CD4-positive, alpha-beta memory T cell (primary cell): ENCODE results near the gene PCGF2. TPM values are rescaled to one million over a fixed set of nuclear protein-coding genes. Genes with fewer than 3 reads are reported as not detected.
"Not testable (repeated sequence)": the region's sequence is repeated elsewhere in the genome, so short reads cannot be mapped to it uniquely, and the experiment has no call there.

ENCODE experiments used
- CTCF ChIA-PET: fragments of 350-600 bp; sonication (Branson Sonifier 250); formaldehyde crosslinking; loops from one replicate; lab custom pipeline; 2021; ENCODE audit warnings: inconsistent platforms; ENCODE audit not compliant: partially characterized antibody; lab: Charles Lee
- POLR2A ChIA-PET: fragments of 350-600 bp; sonication (Branson Sonifier 250); formaldehyde crosslinking; loops from one replicate; lab custom pipeline; 2021; ENCODE audit not compliant: partially characterized antibody; lab: Charles Lee
- DNase-seq, 5 donors: peaks; one replicate each; pipeline versions ENCODE4 v3.0.0 to v3.0.0-alpha.2; 2020 to 2022; ENCODE audit warnings: mixed read lengths in 1 of 5
- H3K27ac ChIP-seq: one replicate; pipeline ENCODE4 v1.7.0; 2013; ENCODE audit warnings: low read depth, low read length
- H3K27me3 ChIP-seq: 2 replicates; pipeline ENCODE4 v1.7.0; 2013; ENCODE audit warnings: mild to moderate bottlenecking, low read length, moderate library complexity; ENCODE audit not compliant: insufficient read depth
- H3K36me3 ChIP-seq: 2 replicates; pipeline ENCODE4 v1.7.0; 2013; ENCODE audit warnings: mild to moderate bottlenecking, low read length, moderate library complexity; ENCODE audit not compliant: insufficient read depth
- H3K4me1 ChIP-seq: 2 replicates; pipeline ENCODE4 v1.7.0; 2013; ENCODE audit warnings: mild to moderate bottlenecking, low read length, moderate library complexity; ENCODE audit not compliant: insufficient read depth
- H3K4me3 ChIP-seq, 2 donors: one replicate each; pipeline ENCODE4 v1.7.0; 2013; ENCODE audit warnings: low read length in 2 of 2, mild to moderate bottlenecking in 1 of 2
- H3K9me3 ChIP-seq, 2 donors: one replicate each; pipeline ENCODE4 v1.7.0; 2013; ENCODE audit warnings: low read length in 2 of 2, control low read depth in 1 of 2; ENCODE audit not compliant: control insufficient read depth in 1 of 2
- H3K27ac Mint-ChIP-seq, 7 donors: one replicate each; pipeline ENCODE4 v1.8.0; 2020 to 2021; ENCODE audit warnings: mixed read lengths in 7 of 7, mild to moderate bottlenecking in 6 of 7, inconsistent platforms in 3 of 7, moderate library complexity in 3 of 7
- H3K27me3 Mint-ChIP-seq, 2 donors: one replicate each; pipeline ENCODE4 v1.8.0; 2020 to 2021; ENCODE audit warnings: mixed read lengths in 2 of 2
- H3K36me3 Mint-ChIP-seq, 2 donors: one replicate each; pipeline ENCODE4 v1.8.0; 2020 to 2021; ENCODE audit warnings: mixed read lengths in 2 of 2, inconsistent platforms in 1 of 2, mild to moderate bottlenecking in 1 of 2
- H3K4me1 Mint-ChIP-seq, 4 donors: one replicate each; pipeline ENCODE4 v1.8.0; 2020 to 2021; ENCODE audit warnings: mixed read lengths in 4 of 4, mild to moderate bottlenecking in 1 of 4
- H3K4me3 Mint-ChIP-seq, 8 donors: one replicate each; pipeline ENCODE4 v1.8.0; 2020 to 2021; ENCODE audit warnings: mixed read lengths in 8 of 8, mild to moderate bottlenecking in 7 of 8, moderate library complexity in 6 of 8, inconsistent platforms in 3 of 8
- H3K9me3 Mint-ChIP-seq, 8 donors: one replicate each; pipeline ENCODE4 v1.8.0; 2020 to 2021; ENCODE audit warnings: mixed read lengths in 8 of 8, mild to moderate bottlenecking in 5 of 8, inconsistent platforms in 3 of 8, moderate library complexity in 1 of 8
- intact Hi-C: fragments of 100-400 bp; cut with micrococcal nuclease; formaldehyde crosslinking; loops from one replicate; pipeline ENCODE4 v1.15.1; 2023
- polyA plus RNA-seq, 2 donors: library from polyadenylated mRNA; unstranded; fragments of 300-500 nt; fragmentation: Illumina TruSeq; gene quantifications; one replicate each; pipeline ENCODE4 v1.2.3, GENCODE V29; 2021
- total RNA-seq, 2 experiments: library from RNA; stranded (reverse); gene quantifications; one replicate each; pipeline ENCODE4 v1.2.3, GENCODE V29; 2021

Gene PCGF2
- total and polyA plus RNA-seq, 4 experiments from 2014 or later = not detected

DNA sequence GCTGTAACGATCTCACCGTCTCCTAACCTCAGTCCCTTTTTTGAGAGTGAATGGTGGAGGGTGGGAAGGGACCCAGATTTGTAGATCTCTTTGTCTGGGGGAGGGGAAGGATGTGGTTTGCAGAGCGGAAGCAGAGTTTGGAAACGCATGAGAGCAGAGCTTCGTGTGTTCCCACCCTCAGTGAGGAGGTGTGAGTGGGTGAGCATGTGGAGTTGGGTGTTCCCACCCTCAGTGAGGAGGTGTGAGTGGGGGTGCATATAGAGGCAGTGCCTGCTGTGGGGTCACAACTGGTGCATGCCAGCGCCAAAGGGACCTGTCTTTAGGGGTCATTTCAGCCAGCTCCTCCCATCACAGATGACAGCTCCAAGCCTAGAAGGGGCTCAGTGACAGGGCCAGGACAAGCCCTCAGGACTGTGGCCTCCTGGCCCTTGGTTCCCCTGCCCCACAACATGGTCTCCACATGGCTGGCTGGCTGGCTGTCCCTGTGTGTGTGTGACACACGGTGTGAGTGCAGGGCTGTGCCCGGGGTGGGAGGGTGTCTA lies 19.8 kb downstream of the PCGF2 start:
- H3K4me1 ChIP-seq = peaks cover 87% of the 10 kb centered on the region
- POLR2A ChIA-PET = interaction anchor here (0.8 to 15.9 kb wide), 16 partner anchors 10 to 472 kb away, joined by 3 to 588 read pairs (median 6); partner anchors contain the start of genes EPOP, LASP1, MLLT6 and PIP4K2B
- DNase-seq = peak; percentile 81 to 89 (median 85)
- intact Hi-C loops = loop anchor here (1.0 kb wide), 1 partner anchor 24 kb away; the partner anchor contains the start of gene PSMB3
- peak overlapping the region; percentile 67 for H3K27ac ChIP-seq
- no peaks in the 10 kb centered on the region for H3K27me3 Mint-ChIP-seq
- CTCF ChIA-PET = interaction anchor here (0.7 to 3.3 kb wide), 13 partner anchors 10 to 425 kb away, joined by 3 to 34 read pairs (median 5); partner anchors contain the start of genes MLLT6, PSMB3 and RPL23
- no peaks in the 10 kb centered on the region for H3K27me3 ChIP-seq
- H3K4me1 Mint-ChIP-seq = peaks cover 43 to 87% (median 63%) of the 10 kb centered on the region in 4 donors
- H3K9me3 Mint-ChIP-seq = peaks cover 0 to 3% (median 0%) of the 10 kb centered on the region in 8 donors
- H3K27ac Mint-ChIP-seq = peak overlapping the region; percentile 89 to 97 (median 96)
- no peaks in the 10 kb centered on the region for H3K9me3 ChIP-seq
- peak overlapping the region; percentile 68 to 88 (median 81) for H3K4me3 Mint-ChIP-seq
- H3K4me3 ChIP-seq = peak overlapping the region; percentile 50 to 53
- peaks cover 11% of the 10 kb centered on the region for H3K36me3 ChIP-seq
- peaks cover 7 to 36% of the 10 kb centered on the region in 2 donors for H3K36me3 Mint-ChIP-seq

DNA sequence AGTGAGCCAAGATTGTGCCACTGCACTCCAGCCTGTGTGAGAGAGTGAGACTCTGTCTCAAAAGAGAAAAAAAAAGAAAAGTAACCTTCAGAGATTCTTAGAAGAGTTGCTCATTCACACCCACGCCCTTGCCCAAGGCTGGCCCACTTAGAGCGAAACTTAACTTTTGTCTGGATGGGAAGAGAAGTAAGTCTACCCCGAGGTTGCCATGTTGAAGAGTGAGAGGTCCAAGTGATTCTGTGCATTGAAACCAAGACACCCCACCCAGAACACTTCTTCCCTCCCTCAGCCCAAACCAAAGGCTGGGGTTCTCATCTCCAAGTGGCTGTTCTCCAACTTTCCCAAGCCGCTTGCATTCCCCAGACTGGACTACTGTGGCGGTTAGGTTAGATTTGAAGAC lies 20.4 kb downstream of the PCGF2 start:
- intact Hi-C loops = loop anchor here (1.0 kb wide), 1 partner anchor 25 kb away; the partner anchor contains the start of gene PSMB3
- Mint-ChIP-seq H3K36me3 (peaks cover 7 to 37% of the 10 kb centered on the region in 2 donors), H3K4me1 (peaks cover 41 to 87% (median 62%) of the 10 kb centered on the region in 4 donors), H3K4me3 (peak overlapping the region; percentile 68 to 88 (median 81)), H3K9me3 (peaks cover 0 to 3% (median 0%) of the 10 kb centered on the region in 8 donors), H3K27me3 (no peaks in the 10 kb centered on the region), H3K27ac (peak overlapping the region; percentile 89 to 97 (median 96))
- Histone ChIP-seq H3K27ac (peak overlapping the region; percentile 67), H3K9me3 (no peaks in the 10 kb centered on the region), H3K4me3 (peak overlapping the region; percentile 50 to 53), H3K4me1 (peaks cover 84% of the 10 kb centered on the region), H3K36me3 (peaks cover 12% of the 10 kb centered on the region), H3K27me3 (no peaks in the 10 kb centered on the region)
- ChIA-PET POLR2A (interaction anchor here (1.1 to 15.9 kb wide), 11 partner anchors 10 to 426 kb away, joined by 3 to 588 read pairs (median 11); partner anchors contain the start of genes EPOP, LASP1, MLLT6 and PIP4K2B), CTCF (interaction anchor here (0.7 to 3.3 kb wide), 9 partner anchors 9 to 169 kb away, joined by 3 to 34 read pairs (median 4); partner anchors contain the start of genes MLLT6, PSMB3 and RPL23)
- peak in 4 of 5 donors; percentile 49 to 81 (median 62) for DNase-seq

DNA sequence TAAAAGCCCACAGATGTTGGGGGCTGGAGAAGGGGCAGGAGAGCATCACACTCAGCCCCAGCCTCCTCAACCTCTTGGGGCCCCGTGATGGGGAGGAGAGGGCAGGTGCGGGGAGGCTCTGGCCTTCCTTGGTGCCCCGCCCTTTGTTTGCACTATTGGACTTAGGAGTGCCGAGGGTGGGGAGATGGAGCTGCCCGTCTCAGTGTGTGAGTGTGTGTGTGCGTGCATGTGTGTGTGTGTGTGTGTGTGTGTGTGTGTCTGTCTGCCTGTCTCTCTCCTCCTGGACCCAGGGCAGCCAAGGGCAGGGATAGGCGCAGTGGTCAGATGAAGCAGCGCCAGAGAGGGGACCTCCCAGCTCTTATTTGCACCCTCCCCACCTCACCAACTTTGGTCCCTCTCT lies 22.0 kb downstream of the PCGF2 start:
- DNase-seq, H3K9me3 ChIP-seq, H3K27me3 Mint-ChIP-seq, H3K9me3 Mint-ChIP-seq, intact Hi-C loops, H3K27me3 ChIP-seq, H3K27ac ChIP-seq, H3K4me3 ChIP-seq: not testable (repeated sequence)
- Histone ChIP-seq H3K36me3 (peaks cover 22% of the 10 kb centered on the region), H3K4me1 (peaks cover 71% of the 10 kb centered on the region)
- H3K27ac Mint-ChIP-seq = peak overlapping the region; percentile 77 to 95 (median 84)
- H3K4me1 Mint-ChIP-seq = peaks cover 31 to 76% (median 54%) of the 10 kb centered on the region in 4 donors
- CTCF ChIA-PET = interaction anchor here (3.3 kb wide), 1 partner anchor 19 kb away, joined by 34 read pairs; the partner anchor contains the start of gene MLLT6
- peak overlapping the region in 6 of 8 donors; percentile 19 to 62 (median 32) for H3K4me3 Mint-ChIP-seq
- peaks cover 12 to 41% of the 10 kb centered on the region in 2 donors for H3K36me3 Mint-ChIP-seq
- POLR2A ChIA-PET = interaction anchor here (4.3 to 15.9 kb wide), 2 partner anchors 8 to 20 kb away, joined by 56 to 588 read pairs; partner anchors contain the start of gene MLLT6

DNA sequence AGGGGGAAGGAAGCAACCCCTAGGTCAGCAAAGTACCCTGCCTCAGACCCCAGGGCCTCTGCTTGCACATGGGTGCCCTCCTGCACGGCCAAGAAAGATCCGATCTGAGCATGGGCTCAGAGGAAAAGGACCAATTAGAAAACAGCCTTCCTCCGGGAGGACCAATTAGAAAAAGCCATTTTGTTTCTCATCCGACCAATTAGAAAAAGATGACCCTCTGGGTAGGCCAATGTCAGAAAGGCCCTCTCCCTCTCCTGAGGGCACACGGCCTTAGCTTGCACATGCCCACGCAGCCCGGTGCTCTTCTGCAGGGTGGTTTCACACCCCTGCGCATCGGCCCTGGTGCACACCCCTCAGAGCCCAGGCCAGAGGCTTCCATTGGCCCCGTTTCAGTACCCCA lies 23.1 kb downstream of the PCGF2 start:
- Mint-ChIP-seq H3K4me3 (peak overlapping the region in 1 of 8 donors; percentile 53), H3K36me3 (peaks cover 17 to 44% of the 10 kb centered on the region in 2 donors), H3K9me3 (peaks cover 0 to 3% (median 0%) of the 10 kb centered on the region in 8 donors), H3K4me1 (peaks cover 29 to 74% (median 51%) of the 10 kb centered on the region in 4 donors), H3K27me3 (no peaks in the 10 kb centered on the region), H3K27ac (peak overlapping the region in 5 of 7 donors; percentile 13 to 95 (median 80))
- Histone ChIP-seq H3K4me1 (peaks cover 71% of the 10 kb centered on the region), H3K27ac (no peak overlapping the region), H3K4me3 (no peak overlapping the region), H3K27me3 (no peaks in the 10 kb centered on the region), H3K36me3 (peaks cover 27% of the 10 kb centered on the region), H3K9me3 (no peaks in the 10 kb centered on the region)
- intact Hi-C loops = no loop called here
- DNase-seq = no peak
- CTCF ChIA-PET = interaction anchor here (3.4 kb wide), 1 partner anchor 10 kb away, joined by 18 read pairs; no protein-coding TSS in a partner anchor
- POLR2A ChIA-PET = interaction anchor here (15.9 kb wide), 1 partner anchor 19 kb away, joined by 588 read pairs; the partner anchor contains the start of gene MLLT6

DNA sequence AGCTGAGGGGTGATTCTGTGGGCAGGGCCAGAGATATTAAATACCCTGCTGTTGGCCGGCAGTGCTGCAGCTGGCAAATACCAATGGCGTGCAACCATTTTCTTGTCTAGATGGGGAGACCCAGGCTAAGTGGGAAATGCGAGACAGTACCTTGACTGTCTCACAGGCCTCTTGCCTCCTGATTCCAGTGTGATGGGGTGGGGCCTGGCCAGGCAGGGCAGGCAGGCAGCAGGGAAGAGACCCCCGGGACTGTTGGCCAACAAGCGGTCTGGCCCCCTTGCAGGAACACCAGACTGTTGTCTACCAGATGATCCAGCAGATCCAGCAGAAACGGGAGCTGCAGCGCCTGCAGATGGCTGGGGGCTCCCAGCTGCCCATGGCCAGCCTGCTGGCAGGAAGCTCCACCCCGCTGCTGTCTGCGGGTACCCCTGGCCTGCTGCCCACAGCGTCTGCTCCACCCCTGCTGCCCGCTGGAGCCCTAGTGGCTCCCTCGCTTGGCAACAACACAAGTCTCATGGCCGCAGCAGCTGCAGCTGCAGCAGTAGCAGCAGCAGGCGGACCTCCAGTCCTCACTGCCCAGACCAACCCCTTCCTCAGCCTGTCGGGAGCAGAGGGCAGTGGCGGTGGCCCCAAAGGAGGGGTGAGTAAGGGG lies 23.7 kb downstream of the PCGF2 start:
- peaks cover 68% of the 10 kb centered on the region for H3K4me1 ChIP-seq
- POLR2A ChIA-PET = interaction anchor here (15.9 kb wide), 1 partner anchor 18 kb away, joined by 588 read pairs; the partner anchor contains the start of gene MLLT6
- H3K4me3 Mint-ChIP-seq = peak overlapping the region in 3 of 8 donors; percentile 17 to 53 (median 20)

DNA sequence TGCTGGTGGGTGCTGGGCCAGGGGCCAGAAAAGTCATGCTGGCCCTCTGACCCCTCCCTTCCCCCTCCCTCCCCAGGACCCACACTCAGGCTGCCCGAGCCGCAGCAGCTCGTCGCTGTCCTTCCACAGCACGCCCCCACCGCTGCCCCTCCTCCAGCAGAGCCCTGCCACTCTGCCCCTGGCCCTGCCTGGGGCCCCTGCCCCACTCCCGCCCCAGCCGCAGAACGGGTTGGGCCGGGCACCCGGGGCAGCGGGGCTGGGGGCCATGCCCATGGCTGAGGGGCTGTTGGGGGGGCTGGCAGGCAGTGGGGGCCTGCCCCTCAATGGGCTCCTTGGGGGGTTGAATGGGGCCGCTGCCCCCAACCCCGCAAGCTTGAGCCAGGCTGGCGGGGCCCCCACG lies 26.3 kb downstream of the PCGF2 start:
- no peak overlapping the region for H3K27ac ChIP-seq
- H3K4me3 Mint-ChIP-seq = no peak overlapping the region
- peaks cover 12 to 51% (median 33%) of the 10 kb centered on the region in 4 donors for H3K4me1 Mint-ChIP-seq
- no peak overlapping the region for H3K4me3 ChIP-seq
- ChIA-PET CTCF (interaction anchor here (3.4 kb wide), 1 partner anchor 14 kb away, joined by 18 read pairs; no protein-coding TSS in a partner anchor), POLR2A (interaction anchor here (1.2 to 15.9 kb wide), 2 partner anchors 10 to 15 kb away, joined by 3 to 588 read pairs; partner anchors contain the start of gene MLLT6)
- intact Hi-C loops = no loop called here
- no peaks in the 10 kb centered on the region for H3K9me3 Mint-ChIP-seq
- H3K27ac Mint-ChIP-seq = peak overlapping the region in 1 of 7 donors; percentile 13
- peaks cover 52% of the 10 kb centered on the region for H3K36me3 ChIP-seq
- H3K36me3 Mint-ChIP-seq = peaks cover 33 to 57% of the 10 kb centered on the region in 2 donors
- H3K27me3 ChIP-seq = no peaks in the 10 kb centered on the region
- no peak for DNase-seq
- no peaks in the 10 kb centered on the region for H3K27me3 Mint-ChIP-seq
- H3K9me3 ChIP-seq = no peaks in the 10 kb centered on the region
- H3K4me1 ChIP-seq = peaks cover 41% of the 10 kb centered on the region

More for the DNA sequence above, 23.7 kb downstream of the PCGF2 start:
- peaks cover 28% of the 10 kb centered on the region for H3K36me3 ChIP-seq
- intact Hi-C loops = no loop called here
- H3K27ac ChIP-seq = no peak overlapping the region
- Mint-ChIP-seq H3K27me3 (no peaks in the 10 kb centered on the region), H3K4me1 (peaks cover 28 to 71% (median 49%) of the 10 kb centered on the region in 4 donors), H3K27ac (peak overlapping the region in 5 of 7 donors; percentile 6 to 95 (median 69)), H3K9me3 (peaks cover 0 to 3% (median 0%) of the 10 kb centered on the region in 8 donors), H3K36me3 (peaks cover 17 to 46% of the 10 kb centered on the region in 2 donors)
- H3K27me3 ChIP-seq = no peaks in the 10 kb centered on the region
- H3K9me3 ChIP-seq = no peaks in the 10 kb centered on the region
- CTCF ChIA-PET = interaction anchor here (3.4 kb wide), 1 partner anchor 11 kb away, joined by 18 read pairs; no protein-coding TSS in a partner anchor
- no peak for DNase-seq
- no peak overlapping the region for H3K4me3 ChIP-seq
